ENCODE measurements around the gene GAB2.

DNA sequence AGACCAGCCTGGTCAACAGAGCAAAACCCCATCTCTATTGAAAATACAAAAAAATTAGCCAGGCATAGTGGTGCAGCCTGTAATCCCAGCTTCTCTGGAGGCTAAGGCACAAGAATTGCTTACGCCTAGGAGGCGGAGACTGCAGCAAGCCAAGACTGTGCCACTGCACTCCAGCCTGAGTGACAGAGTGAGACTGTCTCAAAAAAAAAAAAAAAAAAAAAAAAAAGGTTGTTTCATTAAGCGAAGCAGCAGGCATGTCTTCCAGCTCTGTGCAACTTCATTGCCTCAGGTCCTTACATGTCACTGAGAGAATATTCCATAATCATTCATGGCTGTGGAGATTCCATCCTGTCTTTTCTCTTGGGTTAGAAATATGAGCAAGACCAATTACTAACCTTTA, 16.9 kb downstream of the GAB2 start:
- TF ChIP-seq BCL11A (IDR thresholded peaks at IDR 0.05; ENCODE audit: low read depth, low read length) (no peak), EZH2 (IDR thresholded peaks at IDR 0.05; ENCODE audit: borderline replicate concordance, control insufficient read depth, low read depth, low read length) (no peak), SPI1 (IDR thresholded peaks at IDR 0.05; ENCODE audit: borderline replicate concordance, insufficient read depth, low read depth, low read length) (no peak), SIN3A (IDR thresholded peaks at IDR 0.05; ENCODE audit: low read depth, low read length) (no peak)
- TF ChIP-seq, protein P1, sequence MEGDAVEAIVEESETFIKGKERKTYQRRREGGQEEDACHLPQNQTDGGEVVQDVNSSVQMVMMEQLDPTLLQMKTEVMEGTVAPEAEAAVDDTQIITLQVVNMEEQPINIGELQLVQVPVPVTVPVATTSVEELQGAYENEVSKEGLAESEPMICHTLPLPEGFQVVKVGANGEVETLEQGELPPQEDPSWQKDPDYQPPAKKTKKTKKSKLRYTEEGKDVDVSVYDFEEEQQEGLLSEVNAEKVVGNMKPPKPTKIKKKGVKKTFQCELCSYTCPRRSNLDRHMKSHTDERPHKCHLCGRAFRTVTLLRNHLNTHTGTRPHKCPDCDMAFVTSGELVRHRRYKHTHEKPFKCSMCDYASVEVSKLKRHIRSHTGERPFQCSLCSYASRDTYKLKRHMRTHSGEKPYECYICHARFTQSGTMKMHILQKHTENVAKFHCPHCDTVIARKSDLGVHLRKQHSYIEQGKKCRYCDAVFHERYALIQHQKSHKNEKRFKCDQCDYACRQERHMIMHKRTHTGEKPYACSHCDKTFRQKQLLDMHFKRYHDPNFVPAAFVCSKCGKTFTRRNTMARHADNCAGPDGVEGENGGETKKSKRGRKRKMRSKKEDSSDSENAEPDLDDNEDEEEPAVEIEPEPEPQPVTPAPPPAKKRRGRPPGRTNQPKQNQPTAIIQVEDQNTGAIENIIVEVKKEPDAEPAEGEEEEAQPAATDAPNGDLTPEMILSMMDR (IDR thresholded peaks at IDR 0.05 in 2 of 3, conservative IDR thresholded peaks at IDR 0.05 in 1 of 3; ENCODE audit: control insufficient read depth in 2 of 3, extremely low read depth in 1 of 3, insufficient read depth in 1 of 3, low read depth in 3 of 3, low read length in 3 of 3) = no peak
- TF ChIP-seq, protein P2, sequence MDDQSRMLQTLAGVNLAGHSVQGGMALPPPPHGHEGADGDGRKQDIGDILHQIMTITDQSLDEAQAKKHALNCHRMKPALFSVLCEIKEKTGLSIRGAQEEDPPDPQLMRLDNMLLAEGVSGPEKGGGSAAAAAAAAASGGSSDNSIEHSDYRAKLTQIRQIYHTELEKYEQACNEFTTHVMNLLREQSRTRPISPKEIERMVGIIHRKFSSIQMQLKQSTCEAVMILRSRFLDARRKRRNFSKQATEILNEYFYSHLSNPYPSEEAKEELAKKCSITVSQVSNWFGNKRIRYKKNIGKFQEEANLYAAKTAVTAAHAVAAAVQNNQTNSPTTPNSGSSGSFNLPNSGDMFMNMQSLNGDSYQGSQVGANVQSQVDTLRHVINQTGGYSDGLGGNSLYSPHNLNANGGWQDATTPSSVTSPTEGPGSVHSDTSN (IDR thresholded peaks at IDR 0.05; ENCODE audit: insufficient replicate concordance, low read depth, low read length) = no peak
